Raji (cell line): ENCODE results near the gene AK8.

Source experiments
- POLR2A ChIP-seq: IDR thresholded peaks from 2 replicates; pipeline ENCODE4 v1.6.1; 2011; ENCODE audit warnings: low read depth, low read length, control low read depth; ENCODE audit not compliant: insufficient read depth

The AK8 gene

DNA sequence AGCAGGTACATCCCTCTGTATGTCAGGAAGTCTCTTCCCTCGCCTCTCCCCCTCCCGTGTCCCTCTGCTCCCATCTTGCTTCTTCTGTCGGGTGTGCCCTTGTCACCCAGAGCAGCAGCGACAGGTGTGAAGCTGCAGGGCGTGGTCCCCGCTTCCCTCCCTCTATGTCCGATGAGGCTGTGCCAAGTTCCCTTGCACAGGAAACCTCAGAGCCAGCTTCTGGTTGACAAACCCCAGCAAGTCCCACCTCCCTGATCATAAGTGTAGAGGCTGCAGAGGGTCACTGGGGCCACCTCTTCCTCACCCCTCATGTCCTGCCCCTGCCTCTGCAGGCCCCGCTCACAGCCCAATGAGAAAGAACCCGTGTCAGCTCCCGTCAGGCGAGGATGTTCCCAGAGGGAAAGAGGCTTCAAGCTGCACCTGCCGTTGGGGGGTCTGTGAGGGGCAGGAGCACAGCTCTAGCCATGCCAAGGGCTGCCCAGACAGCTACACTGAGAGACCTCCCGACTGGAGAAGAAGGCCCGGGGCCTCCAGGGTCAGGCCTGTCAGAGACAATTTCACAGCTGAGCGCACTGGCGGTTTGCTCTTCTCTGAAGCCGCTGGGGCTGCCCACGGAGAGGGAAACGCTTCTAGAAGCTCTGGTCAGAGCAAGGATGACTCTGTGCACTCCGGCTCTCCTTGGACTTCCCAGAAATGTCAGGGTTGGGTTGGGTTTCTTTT lies 73.3 kb downstream of the AK8 start:
- TF ChIP-seq POLR2A, result no peak

DNA sequence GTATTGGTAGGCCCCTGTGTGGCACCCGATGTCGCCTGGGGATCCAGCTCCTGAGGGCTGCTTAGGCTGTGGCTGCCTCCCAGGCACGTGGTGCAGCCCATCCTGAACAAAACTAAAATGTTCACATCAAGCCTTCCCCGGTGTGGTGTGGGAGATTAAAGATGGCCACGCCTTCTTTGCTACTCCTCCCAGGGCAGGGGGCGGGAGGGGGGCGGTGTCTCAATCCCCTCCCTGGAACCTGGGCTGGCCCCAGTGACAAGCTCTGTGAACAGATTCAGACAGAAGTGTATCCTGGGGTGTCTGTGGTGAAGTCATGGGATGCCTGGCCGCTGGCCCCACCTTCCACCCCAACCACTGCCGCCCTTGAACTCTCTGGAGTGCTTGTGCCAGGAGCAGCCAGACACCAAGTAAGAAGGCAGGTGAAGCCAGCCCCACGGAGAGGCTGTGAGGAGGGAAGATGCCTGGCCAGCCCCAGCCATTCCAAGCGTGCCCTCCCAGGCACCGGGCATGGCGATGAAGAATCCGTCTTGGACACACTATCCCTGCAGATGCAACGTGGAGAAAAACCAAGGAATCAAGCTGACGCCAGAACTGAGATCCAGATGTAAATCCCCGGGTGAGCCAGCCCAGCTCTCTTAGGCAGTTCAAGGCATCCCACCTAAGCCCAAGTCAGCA lies 75.8 kb downstream of the AK8 start:
- no peak for TF ChIP-seq POLR2A

DNA sequence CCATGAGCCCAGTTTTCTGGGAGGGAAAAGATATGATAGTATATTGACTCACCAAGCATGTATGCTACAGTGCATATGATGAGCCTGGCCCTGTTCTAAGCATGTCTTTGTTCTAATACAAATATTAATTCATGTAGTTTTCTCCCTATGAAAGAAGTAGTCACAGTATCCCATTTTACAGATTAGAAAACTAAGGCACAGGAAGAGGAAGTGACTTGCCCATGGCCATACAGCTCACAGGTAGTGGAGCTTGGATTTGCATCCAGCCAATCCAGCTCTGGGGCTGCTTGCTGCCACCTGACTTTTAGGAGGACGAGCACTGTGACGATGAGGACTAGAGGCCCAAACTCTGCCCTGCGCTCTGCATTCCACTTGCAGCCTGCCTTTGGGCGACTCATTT lies 76.4 kb downstream of the AK8 start:
- TF ChIP-seq POLR2A, result no peak

DNA sequence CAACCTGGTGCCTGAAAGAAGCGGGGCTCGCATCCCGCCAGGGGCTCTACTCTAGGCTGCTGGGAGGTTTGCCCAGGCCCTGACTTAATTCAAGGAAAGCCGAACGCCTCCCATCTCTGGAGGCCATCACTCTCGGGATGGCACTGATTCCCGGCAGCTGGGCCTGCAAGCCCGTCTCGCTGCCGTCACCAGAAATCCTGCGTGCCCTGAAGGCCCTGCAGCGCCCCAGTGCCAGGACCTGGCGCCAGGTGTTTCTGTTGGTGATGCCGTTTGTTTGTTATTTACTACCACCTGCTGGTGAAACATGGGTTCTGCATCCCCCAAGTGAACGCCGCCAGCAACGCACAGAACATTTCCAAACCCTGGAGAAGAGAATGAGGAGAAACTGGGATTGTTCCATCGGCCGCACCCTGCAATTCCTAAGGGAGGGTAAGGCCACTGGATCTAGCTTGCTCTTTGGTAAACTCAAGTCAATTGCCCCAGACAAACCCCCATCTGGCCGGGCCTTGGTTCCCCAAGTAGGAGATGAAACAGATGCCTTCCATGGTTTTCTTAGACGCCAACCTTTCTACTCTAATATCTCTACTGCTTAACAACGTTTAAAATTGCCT lies 77.9 kb downstream of the AK8 start:
- TF ChIP-seq POLR2A, result no peak

DNA sequence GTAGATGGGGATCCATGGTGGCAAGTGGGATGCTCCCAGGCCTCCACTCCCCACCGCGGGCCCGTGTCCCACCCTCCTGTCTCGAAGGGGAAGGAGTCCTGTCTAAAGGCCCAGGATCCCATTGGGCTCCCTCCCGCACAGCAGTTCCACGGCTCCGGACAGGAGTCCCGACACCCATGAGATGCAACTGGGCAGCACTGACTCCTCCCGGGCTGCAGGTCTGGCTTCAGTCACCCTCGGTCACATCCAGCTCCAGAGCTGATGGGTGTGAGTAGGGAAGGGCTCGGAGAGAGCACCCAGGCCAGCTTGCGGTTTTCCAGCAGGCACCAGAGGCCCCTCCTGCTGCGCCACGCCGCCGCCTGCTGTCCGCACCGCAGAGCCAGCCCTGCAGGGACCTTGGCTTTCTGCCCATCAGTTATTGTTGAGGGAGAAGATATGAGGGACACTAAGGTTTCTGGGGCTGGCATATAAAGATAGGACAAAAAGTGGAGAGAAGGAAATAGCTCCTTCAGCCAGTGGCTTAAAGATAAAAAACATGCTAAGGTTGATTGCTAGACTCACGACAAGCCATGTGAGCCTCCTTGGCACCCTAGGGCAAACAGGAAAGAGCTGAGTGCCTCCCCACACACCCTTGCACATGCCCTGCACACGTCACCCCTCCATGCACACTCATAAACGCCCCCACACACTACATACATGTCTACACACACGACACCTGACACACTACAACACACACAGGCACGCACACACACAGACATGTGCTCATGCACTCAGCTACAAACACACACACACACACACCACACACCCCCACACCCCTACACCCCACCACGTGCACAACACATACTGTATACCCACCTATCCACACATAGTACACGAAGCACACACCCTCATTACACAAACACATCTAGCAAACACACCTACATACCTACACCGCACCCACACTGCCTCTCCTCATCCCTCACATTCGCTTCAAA lies 79.0 kb downstream of the AK8 start:
- no peak for TF ChIP-seq POLR2A

DNA sequence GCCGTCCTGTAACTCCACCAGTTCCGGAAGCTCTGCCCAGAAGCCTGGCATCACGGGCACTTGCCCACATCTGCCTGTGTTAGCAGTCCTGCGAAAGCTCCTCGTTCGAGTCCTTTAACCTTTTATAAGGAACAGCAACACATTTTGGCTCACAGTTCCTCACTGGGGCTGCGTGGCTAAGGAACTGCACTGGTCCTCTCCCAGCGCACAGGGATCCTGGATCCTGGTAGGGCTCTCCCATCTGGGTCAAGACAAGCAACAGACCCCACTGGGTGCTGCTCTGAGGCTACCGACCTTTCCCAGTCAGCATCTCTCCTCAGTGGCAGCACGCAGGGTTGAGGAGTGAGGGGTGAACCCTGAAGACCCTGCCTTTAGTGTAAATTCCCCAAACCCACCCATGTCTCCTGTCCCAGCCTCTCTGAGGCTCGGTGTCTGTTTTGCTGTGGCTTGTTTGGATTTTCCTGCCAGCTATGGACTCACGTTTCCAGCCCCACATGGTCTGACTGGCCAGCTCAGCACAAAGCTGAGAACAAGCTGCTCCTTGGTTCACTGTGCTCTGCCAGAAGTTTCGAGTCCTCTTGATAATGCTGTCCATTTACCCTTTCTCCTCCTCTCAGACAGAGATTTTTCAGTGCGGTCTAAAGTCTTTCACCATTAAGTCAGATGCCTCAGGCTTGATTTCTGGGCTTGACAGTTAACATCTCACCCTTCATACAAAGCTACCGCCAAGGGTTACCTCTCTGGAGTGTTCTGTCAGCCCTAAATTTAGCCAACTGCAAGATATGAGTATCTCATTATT lies 80.0 kb downstream of the AK8 start:
- no peak for TF ChIP-seq POLR2A

DNA sequence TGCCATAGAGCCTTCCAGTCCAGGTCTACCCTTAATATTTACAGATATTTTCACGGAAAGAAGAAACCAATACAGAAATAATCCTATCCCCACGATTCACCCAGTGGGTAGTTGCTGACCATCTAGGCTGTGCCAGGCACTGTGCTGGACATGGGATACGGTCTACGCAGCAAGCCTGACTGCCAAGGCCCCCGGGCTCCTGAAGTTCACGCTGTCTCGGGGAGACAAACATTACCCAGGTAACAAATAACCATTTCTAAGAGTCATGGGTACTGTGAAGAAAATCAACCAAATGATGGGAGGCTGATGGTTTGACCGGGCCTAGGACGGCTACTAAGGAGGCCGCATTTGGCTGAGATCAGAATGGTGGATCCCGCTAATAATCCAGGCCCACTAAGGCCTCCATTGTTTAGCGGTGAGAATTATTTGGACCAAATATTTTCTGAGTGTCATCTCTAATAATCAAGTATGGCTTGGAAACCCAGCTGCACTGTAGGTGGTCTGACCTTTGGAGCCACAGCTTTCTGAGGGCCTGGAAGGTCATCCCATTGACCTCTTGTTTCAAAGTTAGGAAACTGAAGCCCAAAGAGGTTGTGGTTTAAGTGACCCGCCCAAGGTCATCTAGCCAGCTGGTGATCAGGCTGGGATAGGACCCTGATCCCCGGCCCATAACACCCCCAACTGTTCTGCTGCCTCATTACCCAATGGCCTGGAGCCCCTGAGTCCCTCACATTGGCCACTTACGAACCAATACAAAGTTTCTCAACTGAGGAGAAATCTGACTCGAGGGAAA lies 82.4 kb downstream of the AK8 start:
- TF ChIP-seq POLR2A, result no peak

DNA sequence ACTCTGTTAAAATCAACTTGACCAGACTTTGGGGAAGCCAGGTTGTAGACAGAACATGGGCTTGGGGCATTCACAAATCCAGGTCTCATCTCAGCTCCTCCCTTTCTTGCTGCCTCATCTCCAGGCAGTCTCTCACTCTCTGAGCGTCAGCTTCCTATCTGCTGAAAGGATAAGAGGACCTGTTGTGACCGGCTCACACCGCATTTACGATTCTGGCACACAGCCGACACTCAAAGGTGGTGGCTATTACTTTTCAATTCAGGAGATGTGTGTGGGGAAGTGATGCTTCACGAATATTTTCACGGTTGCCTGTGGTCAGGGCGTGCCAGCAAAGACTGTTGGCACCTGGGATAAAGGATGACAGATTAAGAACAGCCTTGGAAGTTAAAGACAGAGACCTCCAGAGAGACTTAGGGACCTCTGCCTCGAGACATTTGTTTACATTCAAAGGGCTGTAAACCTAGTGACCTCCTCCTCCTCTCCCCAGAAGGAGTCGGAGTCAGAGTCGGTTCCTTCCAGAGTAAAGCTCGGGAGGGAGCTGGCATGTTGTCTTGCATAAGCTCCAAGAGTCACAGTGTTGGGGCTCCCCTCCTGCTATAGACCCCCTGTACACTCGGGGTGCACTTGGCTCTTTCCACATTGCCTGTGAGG lies 83.2 kb downstream of the AK8 start:
- TF ChIP-seq POLR2A, result no peak

DNA sequence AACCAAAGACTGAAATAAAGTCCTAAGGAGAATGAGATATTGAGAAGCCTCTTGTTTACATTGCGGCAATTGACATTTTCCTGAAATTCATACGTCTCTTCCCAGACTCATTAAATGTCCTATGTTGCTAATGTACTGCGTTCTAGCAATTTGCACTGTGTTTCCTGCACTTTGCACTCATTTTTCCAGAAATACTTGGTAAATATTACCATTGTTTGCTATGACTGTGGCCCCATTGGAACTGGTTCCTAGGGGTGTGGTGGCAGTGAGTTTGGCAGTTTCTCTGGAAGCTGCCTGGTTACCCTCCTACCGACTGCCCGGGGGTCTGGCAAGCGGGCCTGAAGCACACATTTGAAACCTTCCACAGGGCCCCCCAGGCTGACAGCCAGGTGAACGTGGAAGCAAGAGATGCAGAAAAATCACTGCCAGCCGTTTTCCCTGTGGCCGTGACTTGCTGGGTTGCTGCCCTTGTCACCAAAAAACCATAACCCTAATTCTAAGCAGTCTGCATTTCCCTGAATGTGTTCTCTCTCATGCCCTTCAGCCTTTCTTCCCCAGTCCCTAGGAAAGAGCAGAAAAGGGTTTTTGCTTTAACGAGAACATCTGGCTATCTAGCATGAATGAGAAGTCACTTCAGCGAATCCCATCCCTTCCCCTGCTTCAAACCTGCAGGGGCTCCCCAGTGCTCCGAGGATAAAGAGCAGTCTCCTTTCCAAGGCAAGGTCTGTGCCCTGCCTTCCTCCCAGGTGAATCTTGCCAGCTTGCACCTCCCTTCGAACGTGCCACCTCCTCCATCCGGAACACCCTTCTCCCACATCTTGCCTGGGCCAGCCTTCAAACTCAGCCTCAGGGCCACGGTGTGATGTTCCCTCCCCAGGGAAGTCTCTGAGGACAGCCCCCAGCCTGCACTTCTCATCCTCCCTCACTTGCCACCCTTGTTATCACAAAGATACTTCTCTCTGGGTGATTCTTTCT lies 84.2 kb downstream of the AK8 start:
- no peak for TF ChIP-seq POLR2A

DNA sequence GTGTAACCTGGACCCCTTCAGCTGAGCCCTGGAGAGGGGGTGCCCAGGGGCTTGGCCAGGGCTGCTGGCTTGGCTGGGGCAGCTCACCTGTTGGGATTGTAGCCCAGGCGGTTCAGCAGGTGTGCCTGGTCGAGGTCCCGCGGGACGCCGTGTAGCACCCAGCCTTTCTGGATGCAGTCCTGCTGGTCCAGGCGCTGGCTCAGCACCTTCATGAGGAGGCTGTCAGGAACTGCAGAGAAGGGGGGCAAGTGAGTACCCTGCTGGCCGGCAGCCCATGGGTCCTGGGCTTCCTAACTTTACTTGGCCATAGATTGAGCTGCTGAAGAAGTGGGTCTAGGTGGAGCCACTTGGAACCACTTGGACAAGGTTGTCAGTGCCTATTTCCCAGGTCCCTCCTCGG lies 85.5 kb downstream of the AK8 start:
- no peak for TF ChIP-seq POLR2A

DNA sequence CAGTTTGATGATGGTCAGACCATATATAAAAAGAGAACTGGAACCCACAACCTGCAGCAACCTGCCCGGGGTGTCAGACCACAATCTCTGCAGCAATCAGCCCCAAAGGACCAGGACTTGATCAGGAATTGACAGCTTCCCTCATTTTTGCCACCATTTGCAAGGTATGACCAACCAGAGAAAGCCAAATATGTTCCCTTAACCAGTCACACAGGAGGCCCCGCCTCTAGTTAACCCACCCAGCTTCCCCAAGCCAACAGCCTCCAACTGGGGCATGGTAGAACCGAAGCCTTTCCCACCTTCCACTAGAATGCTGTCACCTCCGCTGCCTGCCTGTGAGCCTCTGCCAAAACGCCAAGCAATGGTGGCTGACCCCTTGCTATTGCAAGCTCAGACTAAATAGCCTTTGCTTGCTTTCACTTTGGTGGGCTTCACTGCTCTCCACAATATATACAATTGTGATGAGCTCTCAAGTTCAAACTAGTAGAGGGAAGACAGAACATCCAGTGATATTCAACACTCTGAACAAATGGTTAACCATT lies 86.3 kb downstream of the AK8 start:
- no peak for TF ChIP-seq POLR2A

DNA sequence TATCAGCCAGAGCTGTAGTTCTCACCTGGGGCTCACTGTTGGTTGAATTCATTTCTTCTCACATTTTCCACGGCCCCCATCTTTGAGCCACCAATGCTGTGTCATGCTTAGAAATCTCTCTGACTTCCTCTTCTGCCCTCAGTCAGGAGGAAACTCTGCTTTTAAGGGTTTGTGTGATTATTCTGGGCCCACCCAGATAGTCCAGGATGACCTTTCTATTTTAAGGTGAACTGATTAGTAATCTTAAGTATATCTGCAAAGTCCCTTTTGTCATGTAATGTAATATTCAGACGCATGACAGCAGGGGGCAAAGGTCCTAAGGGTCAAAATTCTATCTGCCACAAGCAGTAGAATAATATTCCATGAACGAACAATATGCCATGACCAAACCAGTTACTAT lies 88.4 kb downstream of the AK8 start:
- no peak for TF ChIP-seq POLR2A
